GM06990 (cell line): ENCODE data around the gene SIRT5.

Experiments used
- DNase-seq: peaks from one replicate; pipeline ENCODE4 v3.0.0-alpha.2; 2011; ENCODE audit not compliant: insufficient read length; ENCODE audit errors: extremely low read depth
- H3K27me3 ChIP-seq: replicated peaks from 2 replicates; pipeline ENCODE4 v1.6.0; 2011; ENCODE audit warnings: low read length; ENCODE audit not compliant: control insufficient read depth, insufficient read depth
- H3K36me3 ChIP-seq: 2 replicates; pipeline ENCODE4 v1.5.1; 2011; ENCODE audit warnings: low read length; ENCODE audit not compliant: control insufficient read depth, insufficient read depth
- H3K4me3 ChIP-seq: replicated peaks from 2 replicates; pipeline ENCODE4 v1.5.1; 2011; ENCODE audit warnings: low read depth, mild to moderate bottlenecking, control low read depth, low read length
- CTCF ChIP-seq: IDR thresholded peaks from 2 replicates; pipeline ENCODE4 v1.5.1; 2011; ENCODE audit warnings: low read length, control low read depth, mild to moderate bottlenecking, inconsistent platforms; ENCODE audit not compliant: insufficient read depth, poor library complexity, severe bottlenecking

Gene SIRT5

GRCh38 chr6:13638626-13639025 lies 64.2 kb downstream of the SIRT5 start:
- no peak for DNase-seq
- H3K36me3 ChIP-seq = no peaks in the 10 kb centered on the region; the same call in 1 of the 2 replicates
- H3K4me3 ChIP-seq = no peak overlapping the region
- no peaks in the 10 kb centered on the region for H3K27me3 ChIP-seq
- TF ChIP-seq CTCF = no peak

- no peaks in the 10 kb centered on the region for H3K27me3 ChIP-seq
- no peak for TF ChIP-seq CTCF
- H3K4me3 ChIP-seq = no peak overlapping the region
- no peaks in the 10 kb centered on the region; the same call in 1 of the 2 replicates for H3K36me3 ChIP-seq
- DNase-seq = no peak
These were observed 66.9 kb downstream of the SIRT5 start for GRCh38 chr6:13641315-13641714.

GRCh38 chr6:13643125-13643524 lies 68.7 kb downstream of the SIRT5 start:
- H3K4me3 ChIP-seq = no peak overlapping the region
- no peaks in the 10 kb centered on the region; the same call in 1 of the 2 replicates for H3K36me3 ChIP-seq
- DNase-seq = no peak
- no peaks in the 10 kb centered on the region for H3K27me3 ChIP-seq
- TF ChIP-seq CTCF = no peak

GRCh38 chr6:13648850-13649249 lies 74.4 kb downstream of the SIRT5 start:
- Histone ChIP-seq H3K27me3 (no peaks in the 10 kb centered on the region), H3K4me3 (no peak overlapping the region), H3K36me3 (no peaks in the 10 kb centered on the region; the same call in 1 of the 2 replicates)
- no peak for DNase-seq
- no peak for TF ChIP-seq CTCF

GRCh38 chr6:13649393-13649792 lies 75.0 kb downstream of the SIRT5 start:
- H3K36me3 ChIP-seq = no peaks in the 10 kb centered on the region; the same call in 1 of the 2 replicates
- TF ChIP-seq CTCF = no peak
- no peak overlapping the region for H3K4me3 ChIP-seq
- H3K27me3 ChIP-seq = no peaks in the 10 kb centered on the region
- no peak for DNase-seq

GRCh38 chr6:13653296-13653695 lies 78.9 kb downstream of the SIRT5 start:
- no peaks in the 10 kb centered on the region; the same call in 1 of the 2 replicates for H3K36me3 ChIP-seq
- no peak for DNase-seq
- H3K4me3 ChIP-seq = no peak overlapping the region
- TF ChIP-seq CTCF = no peak
- H3K27me3 ChIP-seq = no peaks in the 10 kb centered on the region
